HK-2 (cell line): ENCODE results near the gene SPACDR.
A peak's percentile ranks its signal among the peaks of the same experiment; 100 is the strongest.

ENCODE experiments used
- DNase-seq: peaks from one replicate; pipeline ENCODE4 v3.0.0-alpha.2; 2018; ENCODE audit not compliant: unreplicated experiment

SPACDR gene

GRCh38 chr7:100434297-100435144 is 29.5 kb downstream of the SPACDR start:
- no peak for DNase-seq

- no peak for DNase-seq
Measured at GRCh38 chr7:100433592-100434296, 30.3 kb downstream of the SPACDR start.

GRCh38 chr7:100433276-100433591 is 30.8 kb downstream of the SPACDR start:
- no peak for DNase-seq

GRCh38 chr7:100432621-100433275 is 31.3 kb downstream of the SPACDR start:
- no peak for DNase-seq

GRCh38 chr7:100432053-100432452 is 32.0 kb downstream of the SPACDR start:
- no peak for DNase-seq

GRCh38 chr7:100431286-100431735 is 32.7 kb downstream of the SPACDR start:
- no peak for DNase-seq

GRCh38 chr7:100430493-100431285 is 33.4 kb downstream of the SPACDR start:
- no peak for DNase-seq

GRCh38 chr7:100429637-100430492 is 34.2 kb downstream of the SPACDR start, which contains the start of gene MEPCE:
Gene MEPCE, plus strand, starts transcription at chr7:100429831. Its CDS starts 188 bp downstream, at chr7:100430019.
- peak; percentile 95 for DNase-seq

- DNase-seq, result peak; percentile 100
Measured at GRCh38 chr7:100428967-100429636, 35.0 kb downstream of the SPACDR start.

GRCh38 chr7:100428199-100428966 is 35.7 kb downstream of the SPACDR start, which contains the start of gene ZCWPW1:
Gene ZCWPW1, minus strand, starts transcription at chr7:100428703. Its CDS starts 8,054 bp downstream, at chr7:100420649.
- DNase-seq, result peak; percentile 96

- no peak for DNase-seq
Measured at GRCh38 chr7:100427762-100428198, 36.3 kb downstream of the SPACDR start.

- no peak for DNase-seq
Measured at GRCh38 chr7:100426516-100426915, 37.5 kb downstream of the SPACDR start.

GRCh38 chr7:100425347-100425746 is 38.7 kb downstream of the SPACDR start:
- DNase-seq, result no peak

- no peak for DNase-seq
Measured at GRCh38 chr7:100423315-100423714, 40.7 kb downstream of the SPACDR start.

GRCh38 chr7:100419660-100420226 is 44.3 kb downstream of the SPACDR start:
- DNase-seq, result no peak

GRCh38 chr7:100418930-100419659 is 45.0 kb downstream of the SPACDR start:
- DNase-seq, result no peak

- DNase-seq, result no peak
Measured at GRCh38 chr7:100415448-100415847, 48.6 kb downstream of the SPACDR start.

GRCh38 chr7:100413889-100414288 is 50.2 kb downstream of the SPACDR start:
- DNase-seq, result no peak
